Endodermal cell (in vitro differentiated cells): ENCODE measurements around the gene RALA. TPM values are rescaled to one million over a fixed set of nuclear protein-coding genes. Genes with fewer than 3 reads are reported as not detected.

Source experiments
- DNase-seq: peaks from one replicate; pipeline ENCODE4 v3.0.0-alpha.2; 2017
- H3K27ac ChIP-seq: 2 replicates; pipeline ENCODE4 v1.5.1; 2013; ENCODE audit warnings: mild to moderate bottlenecking, low read depth, low read length, moderate library complexity
- H3K27me3 ChIP-seq: 2 replicates; pipeline ENCODE4 v1.6.1; 2013; ENCODE audit warnings: mild to moderate bottlenecking, low read length, moderate library complexity; ENCODE audit not compliant: insufficient read depth, control insufficient read depth, poor library complexity, severe bottlenecking
- H3K36me3 ChIP-seq: 2 replicates; pipeline ENCODE4 v1.7.0; 2013; ENCODE audit warnings: mild to moderate bottlenecking, low read length, moderate library complexity; ENCODE audit not compliant: control insufficient read depth, insufficient read depth
- H3K4me1 ChIP-seq: one replicate; pipeline ENCODE4 v1.7.0; 2013; ENCODE audit warnings: low read length; ENCODE audit not compliant: control insufficient read depth, insufficient read depth
- H3K4me3 ChIP-seq: 2 replicates; pipeline ENCODE4 v1.5.1; 2013; ENCODE audit warnings: mild to moderate bottlenecking, low read length, moderate library complexity
- H3K9ac ChIP-seq: 2 replicates; pipeline ENCODE4 v1.6.1; 2013; ENCODE audit warnings: mild to moderate bottlenecking, low read length, moderate library complexity; ENCODE audit not compliant: poor library complexity, severe bottlenecking; ENCODE audit errors: extremely low read depth
- H3K9me3 ChIP-seq: 2 replicates; pipeline ENCODE4 v1.6.1; 2013; ENCODE audit warnings: mild to moderate bottlenecking, low read length, moderate library complexity; ENCODE audit not compliant: control insufficient read depth
- H3K27ac Mint-ChIP-seq: 2 replicates; pipeline ENCODE4 v1.8.0; 2020; ENCODE audit warnings: mixed read lengths
- H3K27me3 Mint-ChIP-seq: 2 replicates; pipeline ENCODE4 v1.8.0; 2021; ENCODE audit warnings: mild to moderate bottlenecking, mixed read lengths; ENCODE audit not compliant: insufficient read depth
- H3K36me3 Mint-ChIP-seq: 2 replicates; pipeline ENCODE4 v1.8.0; 2020; ENCODE audit warnings: low read depth, mixed read lengths
- H3K4me1 Mint-ChIP-seq: 2 replicates; pipeline ENCODE4 v1.8.0; 2020; ENCODE audit warnings: mixed read lengths
- H3K4me3 Mint-ChIP-seq: 2 replicates; pipeline ENCODE4 v1.8.0; 2020; ENCODE audit warnings: mild to moderate bottlenecking, moderate library complexity, mixed read lengths
- H3K9me3 Mint-ChIP-seq: 2 replicates; pipeline ENCODE4 v1.8.0; 2020; ENCODE audit warnings: mild to moderate bottlenecking, mixed read lengths
- CTCF ChIP-seq: fragments of 200-600 bp; sonication (generic); conservative IDR thresholded peaks from 2 replicates; pipeline ENCODE4 v1.5.0; 2021; ENCODE audit warnings: antibody characterized with exemption, mild to moderate bottlenecking
- WGBS, 2 experiments: methylation state at CpG; one replicate each; pipeline versions ENCODE4 v1.1.5 to v1.1.7; 2013; ENCODE audit warnings: missing lambda C conversion rate in 2 of 2, mixed read lengths in 1 of 2; ENCODE audit not compliant: insufficient coverage in 1 of 2, insufficient read length in 1 of 2; 5-methylcytosine and 5-hydroxymethylcytosine counted together
- total RNA-seq, 2 donors: library from RNA; stranded (reverse); fragmentation: NEBNext Ultra II Directional in 1 of 2; extraction: Animal tissue kit (Norgen Biotek cat#: 25700) in 1 of 2; gene quantifications; 2 replicates in 1 of 2; 3 replicates in 1 of 2; pipeline ENCODE4 v1.2.1, GENCODE V29; 2021

The RALA gene
- total RNA-seq, 2 donors from 2014 or later: 43.9 to 46.4 TPM

GRCh38 chr7:39608278-39608677, 15.1 kb upstream of the RALA start:
- Mint-ChIP-seq H3K9me3 (no peaks in the 10 kb centered on the region), H3K36me3 (no peaks in the 10 kb centered on the region), H3K4me3 (no peak overlapping the region), H3K4me1 (peaks cover 13% of the 10 kb centered on the region), H3K27me3 (peaks cover 19% of the 10 kb centered on the region), H3K27ac (no peak overlapping the region)
- TF ChIP-seq CTCF: no peak
- Histone ChIP-seq H3K27ac (no peak overlapping the region), H3K4me1 (no peaks in the 10 kb centered on the region), H3K9me3 (no peaks in the 10 kb centered on the region), H3K36me3 (no peaks in the 10 kb centered on the region), H3K4me3 (no peak overlapping the region), H3K9ac (no peak overlapping the region), H3K27me3 (no peaks in the 10 kb centered on the region)
- 67 to 76% methylated on average over 2 of the region's 3 CpGs for WGBS, 2 experiments
- no peak for DNase-seq

GRCh38 chr7:39609113-39609934, 14.0 kb upstream of the RALA start:
- H3K36me3 ChIP-seq: no peaks in the 10 kb centered on the region
- H3K4me1 ChIP-seq: no peaks in the 10 kb centered on the region
- peaks cover 21% of the 10 kb centered on the region for H3K27me3 Mint-ChIP-seq
- TF ChIP-seq CTCF: peak; percentile 64
- peak; percentile 80 for DNase-seq
- H3K36me3 Mint-ChIP-seq: no peaks in the 10 kb centered on the region
- peak overlapping the region; percentile 46 for H3K4me3 Mint-ChIP-seq
- H3K9ac ChIP-seq: no peak overlapping the region
- H3K4me1 Mint-ChIP-seq: peaks cover 13% of the 10 kb centered on the region
- H3K27ac ChIP-seq: no peak overlapping the region
- no peaks in the 10 kb centered on the region for H3K9me3 ChIP-seq
- 58 to 70% methylated on average over 11 to 36 of the region's 36 CpGs for WGBS, 2 experiments
- no peaks in the 10 kb centered on the region for H3K27me3 ChIP-seq
- H3K4me3 ChIP-seq: no peak overlapping the region
- H3K9me3 Mint-ChIP-seq: no peaks in the 10 kb centered on the region
- no peak overlapping the region for H3K27ac Mint-ChIP-seq

- Histone ChIP-seq H3K36me3 (no peaks in the 10 kb centered on the region), H3K4me3 (no peak overlapping the region), H3K27me3 (no peaks in the 10 kb centered on the region), H3K27ac (no peak overlapping the region), H3K9ac (no peak overlapping the region), H3K4me1 (no peaks in the 10 kb centered on the region), H3K9me3 (no peaks in the 10 kb centered on the region)
- Mint-ChIP-seq H3K4me1 (peaks cover 13% of the 10 kb centered on the region), H3K9me3 (no peaks in the 10 kb centered on the region), H3K27me3 (peaks cover 22% of the 10 kb centered on the region), H3K36me3 (no peaks in the 10 kb centered on the region), H3K4me3 (peak overlapping the region; percentile 46), H3K27ac (no peak overlapping the region)
- WGBS, 2 experiments: 93 to 95% methylated on average over 3 to 5 of the region's 5 CpGs
- no peak for TF ChIP-seq CTCF
- no peak for DNase-seq
Observed at GRCh38 chr7:39609935-39610263, 13.5 kb upstream of the RALA start.
